Pulmonary artery endothelial cell (primary cell): Measurements from ENCODE around the gene TCN2. TPM values are rescaled to one million over a fixed set of nuclear protein-coding genes. Genes with fewer than 3 reads are reported as not detected.
"Not testable (repeated sequence)": the region's sequence is repeated elsewhere in the genome, so short reads cannot be mapped to it uniquely, and the experiment has no call there.

ENCODE experiments used
- DNase-seq: peaks from one replicate; pipeline ENCODE4 v3.0.0-alpha.2; 2011; ENCODE audit warnings: low read depth, low spot score
- total RNA-seq: library from RNA; depleted of rRNA; stranded (reverse); fragments of >200 nt; gene quantifications from 2 replicates; pipeline ENCODE4 v1.2.3, GENCODE V29; 2014

The TCN2 gene
- total RNA-seq, 1 donor from 2014 or later = 68.3 TPM

- DNase-seq = no peak
These were observed 36.3 kb downstream of the TCN2 start for GRCh38 chr22:30643055-30643875.

DNA sequence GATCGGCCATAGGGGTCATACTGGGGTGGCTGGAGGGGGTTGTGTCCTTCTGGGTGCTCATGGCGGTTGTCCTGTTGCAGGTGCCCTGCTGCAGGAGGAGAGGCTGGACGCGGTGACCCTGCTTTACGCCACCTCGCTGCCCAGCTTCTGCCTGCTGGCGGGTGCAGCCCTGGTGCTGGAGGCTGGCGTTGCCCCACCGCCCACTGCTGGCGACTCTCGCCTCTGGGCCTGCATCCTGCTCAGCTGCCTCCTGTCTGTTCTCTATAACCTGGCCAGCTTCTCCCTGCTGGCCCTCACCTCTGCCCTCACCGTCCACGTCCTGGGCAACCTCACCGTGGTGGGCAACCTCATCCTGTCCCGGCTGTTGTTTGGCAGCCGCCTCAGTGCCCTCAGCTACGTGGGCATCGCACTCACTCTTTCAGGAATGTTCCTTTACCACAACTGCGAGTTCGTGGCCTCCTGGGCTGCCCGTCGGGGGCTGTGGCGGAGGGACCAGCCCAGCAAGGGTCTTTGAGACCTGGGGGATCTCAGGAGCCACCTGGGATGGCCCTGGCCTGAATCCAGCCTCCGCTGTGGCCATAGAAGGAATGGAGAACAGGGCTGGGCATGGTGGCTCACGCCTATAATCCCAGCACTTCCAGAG lies 39.7 kb downstream of the TCN2 start:
- DNase-seq = no peak

GRCh38 chr22:30647536-30647935 lies 40.6 kb downstream of the TCN2 start:
- DNase-seq = no peak

- no peak for DNase-seq
These were observed 41.9 kb downstream of the TCN2 start for GRCh38 chr22:30648825-30649224.

- DNase-seq = peak; percentile 54
These were observed 42.5 kb downstream of the TCN2 start for GRCh38 chr22:30649430-30650007.

DNA sequence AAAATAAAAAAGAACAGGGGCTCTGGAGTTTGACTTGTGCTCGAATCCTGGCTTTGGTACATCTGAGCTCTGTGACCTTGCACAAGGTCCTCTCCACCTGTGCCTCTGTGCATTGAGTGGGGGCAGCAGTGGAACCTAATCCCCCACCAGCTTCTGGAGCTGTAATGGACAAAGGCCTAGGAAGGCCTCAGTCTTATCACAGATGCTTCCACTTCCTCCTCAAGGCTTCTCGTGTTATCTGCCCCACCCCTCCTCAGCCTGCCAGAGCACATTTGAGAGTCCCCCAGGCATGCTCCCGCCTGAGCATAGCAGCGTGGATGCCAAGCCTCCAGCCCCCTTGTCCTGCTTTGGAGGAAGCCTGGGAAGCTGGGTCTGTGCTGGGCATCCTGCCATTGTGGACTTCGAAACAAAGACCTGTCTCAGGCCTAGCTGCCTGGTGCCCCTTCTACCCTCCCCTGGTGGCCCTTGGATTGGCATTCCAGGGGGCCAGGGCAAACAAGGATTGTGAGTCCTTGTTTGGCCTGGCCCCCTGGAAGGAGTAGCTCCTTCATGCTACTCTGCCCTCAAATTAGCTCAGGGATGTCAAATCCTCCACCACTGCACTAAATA lies 43.6 kb downstream of the TCN2 start:
- DNase-seq = no peak

DNA sequence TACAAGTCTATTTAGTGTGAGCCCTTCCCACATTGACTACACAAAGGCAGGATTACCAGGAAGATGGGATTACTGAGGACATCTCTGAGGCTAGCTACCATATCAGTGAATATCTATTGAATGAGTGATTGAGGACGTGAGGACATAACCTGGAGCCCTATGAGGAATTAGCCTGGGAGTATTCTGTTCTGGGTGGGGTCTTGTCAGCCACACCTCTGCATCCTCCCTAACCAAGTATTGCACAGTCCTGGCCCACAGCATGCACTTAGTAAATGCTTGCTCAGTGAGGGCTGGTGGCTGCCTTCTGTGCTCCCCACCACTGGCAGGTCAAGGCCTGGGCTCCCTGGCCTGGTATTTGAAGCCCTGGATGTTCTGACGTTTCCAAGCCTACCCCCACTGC lies 45.9 kb downstream of the TCN2 start:
- no peak for DNase-seq

GRCh38 chr22:30654361-30654760 lies 47.4 kb downstream of the TCN2 start:
- no peak for DNase-seq

- DNase-seq = no peak
These were observed 48.6 kb downstream of the TCN2 start for GRCh38 chr22:30655532-30655931.

DNA sequence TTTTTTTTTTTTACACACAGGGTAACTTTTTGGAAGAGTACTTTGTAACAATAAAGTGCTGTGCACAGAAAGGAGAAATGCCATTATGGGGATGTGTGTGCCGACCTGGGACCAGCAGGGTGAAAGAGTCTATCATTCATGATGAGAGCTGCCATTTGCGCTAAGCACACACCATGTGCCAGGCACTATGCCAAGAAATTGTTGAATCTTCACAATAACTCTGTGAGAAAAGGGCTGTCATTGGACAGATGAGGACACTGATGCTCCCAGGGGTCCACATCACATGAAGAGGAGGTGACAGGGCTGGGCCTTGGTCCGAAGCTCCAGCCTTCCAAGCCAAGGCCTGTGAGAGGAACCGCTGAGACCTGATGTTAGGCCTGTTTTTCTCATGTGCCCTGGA lies 55.1 kb downstream of the TCN2 start:
- DNase-seq = no peak

DNA sequence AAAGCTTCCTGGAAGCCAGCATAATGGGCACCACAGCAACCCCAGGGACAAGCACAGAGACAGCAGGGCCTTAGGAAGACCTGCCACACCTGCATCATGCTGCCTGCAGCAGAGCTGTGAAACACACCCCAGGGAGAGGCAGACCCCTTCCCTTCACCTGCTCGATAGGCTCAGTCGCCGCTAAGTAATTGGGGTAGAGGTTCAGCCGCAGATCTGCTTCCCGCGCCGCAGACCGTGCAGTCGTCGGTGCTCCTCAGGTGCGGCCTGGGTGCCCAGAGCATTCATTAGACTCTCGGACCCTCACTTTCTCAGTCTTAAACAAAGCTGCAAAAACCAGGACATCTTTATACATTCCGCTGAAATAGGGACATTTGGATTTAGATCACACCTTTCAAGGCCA lies 57.8 kb downstream of the TCN2 start:
- no peak for DNase-seq

GRCh38 chr22:30665266-30665665 lies 58.3 kb downstream of the TCN2 start:
- DNase-seq = no peak

DNA sequence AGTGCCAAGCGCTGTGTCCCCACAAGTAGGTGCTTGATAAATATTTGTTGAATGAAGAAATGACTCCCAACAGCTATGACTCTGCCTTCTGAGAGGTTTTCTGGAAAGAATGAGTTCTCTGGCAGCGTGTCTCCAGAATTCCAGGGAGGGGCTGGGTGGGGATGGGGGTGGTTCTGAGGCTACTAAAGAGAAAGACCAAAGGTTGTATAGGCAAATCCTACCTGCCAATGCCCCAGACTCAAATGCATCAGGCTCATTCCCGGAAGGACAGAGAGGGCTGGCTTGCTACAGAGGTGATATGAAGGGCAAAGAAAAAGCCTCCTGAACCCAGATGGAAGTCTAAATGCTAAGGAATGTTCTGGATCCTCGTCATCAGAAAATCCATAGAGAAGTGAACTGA lies 58.8 kb downstream of the TCN2 start:
- DNase-seq = no peak

DNA sequence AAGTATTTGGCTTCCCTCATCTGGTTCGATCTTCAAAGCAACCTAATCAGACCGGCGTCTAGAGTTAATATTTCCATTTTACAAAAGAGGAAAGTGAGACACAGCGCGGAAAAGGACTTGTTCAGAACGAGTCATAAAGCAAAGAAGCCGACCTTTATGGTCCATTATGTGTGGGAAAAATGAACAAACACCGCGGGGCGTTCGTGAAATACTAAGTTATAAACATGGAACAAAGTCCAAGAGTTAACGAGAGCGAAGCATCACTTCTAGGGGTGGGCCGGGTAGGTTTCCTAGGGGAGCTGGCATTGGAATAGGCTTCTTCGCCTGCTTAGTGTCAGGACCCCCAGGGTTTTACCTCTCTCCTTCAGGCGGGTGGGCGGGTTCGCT lies 60.1 kb downstream of the TCN2 start:
- no peak for DNase-seq

DNA sequence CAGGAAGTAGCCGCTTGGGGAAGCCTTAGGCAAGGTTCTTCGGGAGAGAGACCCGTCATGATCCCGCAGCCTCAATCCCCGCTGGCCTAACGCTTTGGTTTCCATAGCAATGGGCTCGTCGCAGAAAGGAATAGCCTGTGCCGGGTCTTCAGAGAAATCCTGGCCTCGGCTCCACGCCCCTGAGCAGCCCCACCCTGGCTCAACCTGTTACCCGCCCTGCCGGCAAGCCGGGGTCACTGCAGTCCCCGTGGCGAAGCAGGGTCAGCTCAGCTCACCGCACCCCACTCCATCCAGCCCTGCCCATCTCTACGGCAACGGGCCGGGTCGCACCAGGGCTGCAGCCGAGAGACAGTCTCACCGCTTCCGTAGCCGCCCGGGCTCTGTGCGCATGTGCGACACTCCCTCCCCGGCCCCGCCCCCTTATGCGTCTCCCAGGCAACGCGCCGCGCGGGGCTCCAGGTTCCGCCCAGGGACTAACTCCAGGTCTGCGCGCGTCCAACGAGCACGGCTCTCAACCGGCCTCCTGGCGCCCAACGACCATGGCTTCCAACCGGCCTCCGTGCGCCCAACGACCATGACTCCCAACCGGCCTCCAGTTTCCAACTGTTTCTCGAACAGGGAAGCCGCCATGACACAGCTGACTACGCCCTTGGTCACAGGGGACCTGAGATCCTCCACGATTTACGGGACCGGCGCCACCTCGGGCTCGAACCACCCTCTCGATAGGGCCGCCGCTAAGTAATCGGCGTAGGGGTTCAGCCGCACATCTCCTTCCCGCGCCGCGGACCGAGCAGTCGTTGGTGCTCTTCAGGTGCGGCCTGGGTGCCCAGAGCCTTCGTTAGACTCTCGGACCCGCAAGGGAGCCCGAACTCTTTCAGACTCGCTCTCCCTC lies 60.8 kb downstream of the TCN2 start, which contains the start of gene DUSP18:
DUSP18 (minus strand) TSS at position 382 of the 892 bp plus-strand sequence. CDS start 3,872 bp downstream, outside the sequence.
- DNase-seq = peak; percentile 54

DNA sequence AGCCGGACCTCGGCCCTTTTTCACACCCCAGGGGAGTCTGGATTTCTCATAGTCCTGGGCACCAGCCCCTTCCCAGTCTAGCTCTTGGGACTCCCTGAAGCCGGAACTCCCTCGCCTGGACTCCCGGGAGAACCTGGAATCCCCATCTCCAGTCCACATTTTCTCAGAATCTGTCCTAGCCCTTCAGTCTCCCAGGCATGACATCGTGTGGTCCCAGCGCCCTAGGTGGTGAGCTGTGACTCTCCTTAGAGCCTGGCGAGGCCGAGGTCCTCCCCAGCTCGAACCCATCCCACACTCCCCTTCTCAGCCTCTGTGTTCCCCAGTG lies 61.4 kb downstream of the TCN2 start:
- DNase-seq = no peak

GRCh38 chr22:30671071-30671470 lies 64.1 kb downstream of the TCN2 start:
- no peak for DNase-seq

DNA sequence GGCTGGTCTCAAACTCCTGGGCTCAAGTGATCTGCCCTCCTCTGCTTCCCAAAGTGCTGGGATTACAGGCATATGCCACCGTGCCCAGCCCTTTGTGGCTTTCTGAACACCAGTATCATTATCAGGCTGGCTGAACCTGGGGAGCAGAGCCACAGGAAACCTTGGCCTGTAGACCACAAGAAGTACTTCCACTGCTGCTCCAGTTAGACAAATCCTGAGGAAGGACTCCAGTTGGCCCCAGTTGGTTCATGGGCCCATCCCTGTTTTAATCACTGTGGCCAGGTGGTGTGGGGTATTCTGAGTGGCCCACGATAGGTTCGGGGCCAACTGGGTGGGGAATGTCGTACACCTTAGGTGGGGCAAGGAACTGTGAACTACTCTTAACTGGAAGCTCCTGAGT lies 66.2 kb downstream of the TCN2 start:
- no peak for DNase-seq

DNA sequence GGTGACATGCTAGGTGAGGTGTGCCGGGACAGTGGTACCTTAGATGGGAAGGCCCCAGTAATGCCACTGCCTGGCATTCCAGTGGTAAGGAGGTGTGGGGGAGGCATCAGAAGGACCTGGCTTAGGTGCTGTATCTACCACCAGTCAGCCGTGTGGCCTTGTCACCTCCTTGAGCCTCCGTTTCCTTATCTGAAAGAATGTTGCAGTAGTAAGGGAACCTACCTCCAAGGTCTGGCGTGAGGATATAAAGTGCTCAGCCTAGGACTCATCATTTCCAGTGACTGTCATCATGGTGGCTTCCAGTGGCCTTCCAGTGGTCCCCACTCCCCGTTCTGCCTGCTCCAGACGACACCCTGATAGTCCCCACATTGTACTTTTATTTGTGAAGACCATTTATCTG lies 67.5 kb downstream of the TCN2 start:
- DNase-seq = no peak

DNA sequence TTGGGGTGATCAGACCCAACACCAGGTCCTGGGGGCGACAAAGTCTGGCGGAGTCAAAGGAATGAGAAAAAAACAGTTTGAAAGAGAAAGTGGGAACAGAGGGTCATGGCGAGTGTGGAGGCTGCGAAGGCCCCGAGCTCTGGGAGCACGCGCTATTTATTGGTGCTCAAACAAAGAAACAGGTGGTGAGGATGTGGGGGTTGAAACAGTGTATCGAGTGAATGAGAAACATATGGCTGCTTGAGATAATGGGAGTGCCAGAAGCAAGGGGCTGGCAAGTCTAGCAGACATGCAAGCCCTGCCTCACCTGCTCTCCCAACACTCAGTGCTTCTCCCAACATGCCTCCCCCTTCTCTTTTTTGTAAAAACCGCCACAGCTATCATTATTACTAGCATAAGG lies 68.5 kb downstream of the TCN2 start:
- DNase-seq = no peak

DNA sequence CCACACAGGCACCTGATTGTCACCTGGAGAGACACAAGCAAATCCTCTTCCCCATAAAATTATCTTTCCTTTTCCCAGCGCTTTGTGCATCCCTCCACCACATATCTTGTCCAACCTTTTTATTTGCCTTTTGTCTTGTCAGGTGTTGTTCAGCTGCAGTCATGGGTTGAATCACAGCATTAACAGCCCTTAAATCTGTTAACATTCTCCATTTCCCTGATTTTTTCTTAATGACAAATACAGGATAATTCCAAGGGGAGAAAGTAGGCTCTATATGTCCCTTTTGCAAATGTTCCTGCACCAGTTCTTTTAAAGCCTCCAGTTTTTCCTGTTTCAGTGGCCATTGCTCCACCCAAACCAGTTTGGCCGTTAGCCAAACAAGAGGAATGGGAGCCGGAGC lies 69.6 kb downstream of the TCN2 start:
- DNase-seq = not testable (repeated sequence)
